Vagina (tissue), 2 donors: ENCODE data around the gene COLEC12.

Experiments
- CTCF ChIP-seq, 3 experiments: fragments of 450-650 bp in 2 of 3; fragments of 200-600 bp in 1 of 3; sonication (generic) in 1 of 3; IDR thresholded peaks; one replicate each; pipeline ENCODE4 v1.5.1; 2017 to 2019; ENCODE audit warnings: antibody characterized with exemption in 3 of 3, mild to moderate bottlenecking in 2 of 3, moderate library complexity in 2 of 3
- POLR2A ChIP-seq, 2 donors: fragments of 450-650 bp; IDR thresholded peaks; one replicate each; pipeline ENCODE4 v1.6.1; 2017; ENCODE audit warnings: antibody characterized with exemption in 2 of 2, mild to moderate bottlenecking in 2 of 2, moderate library complexity in 2 of 2

- no peak for TF ChIP-seq POLR2A (IDR thresholded peaks at IDR 0.05)
- TF ChIP-seq CTCF (IDR thresholded peaks at IDR 0.05): no peak
These were observed 205.9 kb downstream of the COLEC12 start for GRCh38 chr18:294566-294965.
